H1 (cell line): ENCODE measurements around the gene TFF2. TPM values are rescaled to one million over a fixed set of nuclear protein-coding genes. Genes with fewer than 3 reads are reported as not detected.

Experiments used
- CTCF ChIA-PET: fragments of 300-600 bp; sonication (Branson Sonifier 250); formaldehyde crosslinking; loops from one replicate; lab custom pipeline; 2021; ENCODE audit not compliant: partially characterized antibody; lab: Charles Lee
- POLR2A ChIA-PET: fragments of 300-600 bp; sonication (Branson Sonifier 250); formaldehyde crosslinking; loops from one replicate; lab custom pipeline; 2021; ENCODE audit warnings: inconsistent platforms; ENCODE audit not compliant: partially characterized antibody; lab: Charles Lee
- DNase-seq, 2 experiments: peaks; one replicate each; pipeline versions ENCODE4 v3.0.0 to v3.0.0-alpha.2; 2010 to 2022; ENCODE audit warnings: low spot score in 2 of 2, low read depth in 1 of 2, mixed read lengths in 1 of 2
- FAIRE-seq: peaks from 2 replicates; lab custom pipeline; 2011; peaks lifted over from hg19 to GRCh38; lab: Jason Lieb, UNC
- H2AFZ ChIP-seq: 2 replicates; pipeline ENCODE4 v1.8.1; 2012; ENCODE audit warnings: low read length, inconsistent platforms
- H2AK5ac ChIP-seq: 2 replicates; pipeline ENCODE4 v1.6.1; 2013; ENCODE audit warnings: low read depth, low read length
- H2BK120ac ChIP-seq: replicated peaks from 2 replicates; pipeline ENCODE3; 2013; ENCODE audit warnings: low read depth, low read length, inconsistent platforms
- H2BK12ac ChIP-seq: 2 replicates; pipeline ENCODE4 v1.6.1; 2013; ENCODE audit warnings: low read depth, low read length
- H2BK15ac ChIP-seq: 2 replicates; pipeline ENCODE4 v1.6.1; 2013; ENCODE audit warnings: low read length
- H2BK20ac ChIP-seq: 2 replicates; pipeline ENCODE4 v1.6.1; 2013; ENCODE audit warnings: low read length
- H2BK5ac ChIP-seq: 2 replicates; pipeline ENCODE4 v1.6.1; 2013; ENCODE audit warnings: low read depth, low read length
- H3K14ac ChIP-seq: 2 replicates; pipeline ENCODE4 v1.6.1; 2013; ENCODE audit warnings: inconsistent platforms; ENCODE audit not compliant: insufficient read length
- H3K18ac ChIP-seq: 2 replicates; pipeline ENCODE4 v1.6.1; 2013; ENCODE audit warnings: low read length; ENCODE audit errors: extremely low read depth
- H3K23ac ChIP-seq: 2 replicates; pipeline ENCODE4 v1.6.1; 2013; ENCODE audit warnings: inconsistent platforms; ENCODE audit not compliant: insufficient read length
- H3K23me2 ChIP-seq: 2 replicates; pipeline ENCODE4 v1.6.1; 2013; ENCODE audit warnings: low read depth, low read length
- H3K27ac ChIP-seq: 2 replicates; pipeline ENCODE4 v1.6.1; 2011; ENCODE audit warnings: low read depth, low read length, inconsistent platforms
- H3K27me3 ChIP-seq, 4 experiments: replicated peaks in 1 of 4; 1 replicate in 1 of 4; 2 replicates in 3 of 4; pipeline versions ENCODE4 v1.6.1 to v1.8.1; 2011 to 2013; ENCODE audit warnings: low read length in 3 of 4, mild to moderate bottlenecking in 3 of 4, inconsistent platforms in 2 of 4, mixed read lengths in 2 of 4, moderate library complexity in 1 of 4; ENCODE audit not compliant: control insufficient read depth in 3 of 4, insufficient read depth in 3 of 4; ENCODE audit errors: extremely low read depth in 1 of 4
- H3K36me3 ChIP-seq, 4 experiments: 2 replicates each; pipeline versions ENCODE4 v1.6.1 to v1.8.1; 2011 to 2013; ENCODE audit warnings: mild to moderate bottlenecking in 4 of 4, low read length in 3 of 4, moderate library complexity in 2 of 4, control low read depth in 1 of 4, inconsistent platforms in 1 of 4; ENCODE audit not compliant: insufficient read depth in 4 of 4, control insufficient read depth in 2 of 4
- H3K4ac ChIP-seq: replicated peaks from 2 replicates; pipeline ENCODE3; 2013; ENCODE audit warnings: low read length, low read depth, mixed read lengths, inconsistent platforms; ENCODE audit not compliant: insufficient read length
- H3K4me1 ChIP-seq, 4 experiments: replicated peaks in 1 of 4; 1 replicate in 1 of 4; 2 replicates in 3 of 4; pipeline versions ENCODE4 v1.6.1 to v1.8.1; 2011 to 2013; ENCODE audit warnings: low read length in 3 of 4, inconsistent platforms in 2 of 4, mixed read lengths in 1 of 4; ENCODE audit not compliant: insufficient read depth in 4 of 4, control insufficient read depth in 3 of 4
- H3K4me2 ChIP-seq, 2 experiments: 2 replicates each; pipeline versions ENCODE4 v1.6.1 to v1.8.1; 2011 to 2013; ENCODE audit warnings: low read depth in 2 of 2, low read length in 2 of 2, control low read depth in 1 of 2, inconsistent platforms in 1 of 2, mild to moderate bottlenecking in 1 of 2; ENCODE audit not compliant: insufficient read depth in 1 of 2
- H3K4me3 ChIP-seq, 4 experiments: fragments of 200-600, 300-600 bp in 1 of 4; sonication (generic), shearing (Covaris generic), sonication (Bioruptor Twin) in 1 of 4; 2 replicates each; pipeline versions ENCODE4 v1.5.1 to v1.8.1; 2011 to 2016; ENCODE audit warnings: low read length in 4 of 4, low read depth in 3 of 4, control low read depth in 2 of 4, inconsistent platforms in 2 of 4, mild to moderate bottlenecking in 2 of 4, mixed read lengths in 1 of 4, moderate library complexity in 1 of 4; ENCODE audit not compliant: insufficient read depth in 2 of 4; ENCODE audit errors: extremely low read depth in 1 of 4
- H3K56ac ChIP-seq: replicated peaks from 2 replicates; pipeline ENCODE3; 2013; ENCODE audit warnings: low read depth, mild to moderate bottlenecking, mixed read lengths, low read length, inconsistent platforms; ENCODE audit not compliant: insufficient read length
- H3K79me1 ChIP-seq: 2 replicates; pipeline ENCODE4 v1.6.1; 2013; ENCODE audit warnings: low read depth, low read length, control low read depth
- H3K79me2 ChIP-seq, 2 experiments: 2 replicates each; pipeline versions ENCODE4 v1.6.1 to v1.8.1; 2012 to 2013; ENCODE audit warnings: low read length in 2 of 2, mild to moderate bottlenecking in 2 of 2, inconsistent platforms in 1 of 2; ENCODE audit not compliant: insufficient read depth in 2 of 2, control insufficient read depth in 1 of 2
- H3K9ac ChIP-seq, 4 experiments: replicated peaks in 1 of 4; 1 replicate in 1 of 4; 2 replicates in 3 of 4; pipeline versions ENCODE4 v1.6.1 to v1.8.1; 2011 to 2013; ENCODE audit warnings: low read depth in 3 of 4, low read length in 3 of 4, control low read depth in 2 of 4, mild to moderate bottlenecking in 2 of 4, moderate library complexity in 2 of 4, inconsistent platforms in 1 of 4; ENCODE audit errors: extremely low read depth in 1 of 4
- H3K9me3 ChIP-seq, 2 experiments: 2 replicates each; pipeline versions ENCODE4 v1.6.1 to v1.8.1; 2012 to 2013; ENCODE audit warnings: mild to moderate bottlenecking in 2 of 2, moderate library complexity in 2 of 2, control low read depth in 1 of 2, inconsistent platforms in 1 of 2, low read depth in 1 of 2, low read length in 1 of 2, mixed read lengths in 1 of 2; ENCODE audit not compliant: insufficient read depth in 2 of 2
- H4K20me1 ChIP-seq, 2 experiments: replicated peaks in 1 of 2; 2 replicates each; pipeline versions ENCODE3 to v1.8.1; 2011 to 2013; ENCODE audit warnings: inconsistent platforms in 2 of 2, low read length in 2 of 2, mild to moderate bottlenecking in 1 of 2; ENCODE audit not compliant: insufficient read depth in 2 of 2, control insufficient read depth in 1 of 2
- H4K5ac ChIP-seq: 2 replicates; pipeline ENCODE4 v1.6.1; 2013; ENCODE audit warnings: low read length, low read depth, mixed read lengths, inconsistent platforms; ENCODE audit not compliant: insufficient read length
- H4K8ac ChIP-seq: 2 replicates; pipeline ENCODE4 v1.8.0; 2013; ENCODE audit warnings: mild to moderate bottlenecking, moderate library complexity, low read length, inconsistent platforms; ENCODE audit not compliant: insufficient read depth; ENCODE audit errors: extremely low read depth
- H4K91ac ChIP-seq: replicated peaks from 2 replicates; pipeline ENCODE3; 2013; ENCODE audit warnings: low read length, mixed read lengths, inconsistent platforms; ENCODE audit not compliant: insufficient read length
- CEBPB ChIP-seq: IDR thresholded peaks from 2 replicates; pipeline ENCODE4 v1.6.1; 2012; ENCODE audit warnings: low read depth, low read length
- CHD2 ChIP-seq: IDR thresholded peaks from 2 replicates; pipeline ENCODE4 v1.6.1; 2012; ENCODE audit warnings: low read length, improper control_type of control experiment
- EP300 ChIP-seq, 2 experiments: IDR thresholded peaks; 1 replicate in 1 of 2; 2 replicates in 1 of 2; pipeline ENCODE4 v1.6.1; 2011 to 2012; ENCODE audit warnings: low read depth in 2 of 2, low read length in 2 of 2, mild to moderate bottlenecking in 2 of 2, borderline replicate concordance in 1 of 2, inconsistent platforms in 1 of 2, moderate library complexity in 1 of 2
- RAD21 ChIP-seq, 2 experiments: IDR thresholded peaks in 1 of 2; conservative IDR thresholded peaks in 1 of 2; 2 replicates each; pipeline ENCODE4 v1.6.1; 2011; ENCODE audit warnings: low read depth in 2 of 2, low read length in 2 of 2, improper control_type of control experiment in 1 of 2, inconsistent platforms in 1 of 2, mild to moderate bottlenecking in 1 of 2, moderate library complexity in 1 of 2
- WGBS, 2 experiments: shearing (Covaris generic) in 1 of 2; methylation state at CpG; one replicate each; pipeline versions ENCODE4 v1.1.6 to v1.1.7; 2013 to 2015; ENCODE audit warnings: low lambda C conversion rate in 2 of 2, mixed read lengths in 2 of 2, inconsistent platforms in 1 of 2, low coverage in 1 of 2, missing lambda C conversion rate in 1 of 2; ENCODE audit not compliant: insufficient replicate concordance in 2 of 2, insufficient coverage in 1 of 2, insufficient read length in 1 of 2; ENCODE audit errors: extremely low coverage in 1 of 2, missing lambda C conversion rate in 1 of 2; 5-methylcytosine and 5-hydroxymethylcytosine counted together
- polyA plus RNA-seq, 7 experiments: library from polyadenylated mRNA; depleted of rRNA in 3 of 7; stranded (reverse) in 5 of 7; unstranded in 2 of 7; fragments of >200 nt in 5 of 7; fragments of 200-250 nt in 2 of 7; gene quantifications; 1 replicate in 5 of 7; 2 replicates in 1 of 7; 4 replicates in 1 of 7; pipeline versions ENCODE4 v1.2.1 to v1.2.3, GENCODE V29; 2011 to 2013; ENCODE audit warnings: missing spikeins in 2 of 7, mixed read lengths in 2 of 7
- total RNA-seq: library from RNA; stranded (reverse); fragmentation: NEBNext Ultra II Directional; extraction: Animal tissue kit (Norgen Biotek cat#: 25700); gene quantifications from 2 replicates; pipeline ENCODE4 v1.2.1, GENCODE V29; 2021
- TF ChIP-seq, protein P1 (sequence below), 3 experiments: IDR thresholded peaks; 1 replicate in 2 of 3; 2 replicates in 1 of 3; pipeline versions ENCODE4 v1.5.1 to v1.6.1; 2011; ENCODE audit warnings: low read length in 3 of 3, mild to moderate bottlenecking in 3 of 3, inconsistent platforms in 2 of 3, low read depth in 1 of 3, moderate library complexity in 1 of 3; ENCODE audit not compliant: insufficient read depth in 1 of 3; ENCODE audit errors: control extremely low read depth in 1 of 3

The TFF2 gene
- total and polyA plus RNA-seq, 2 of the 8 experiments (the other 6 are each of a cell fraction or from before 2014, with no cell fraction given), result not detected

DNA sequence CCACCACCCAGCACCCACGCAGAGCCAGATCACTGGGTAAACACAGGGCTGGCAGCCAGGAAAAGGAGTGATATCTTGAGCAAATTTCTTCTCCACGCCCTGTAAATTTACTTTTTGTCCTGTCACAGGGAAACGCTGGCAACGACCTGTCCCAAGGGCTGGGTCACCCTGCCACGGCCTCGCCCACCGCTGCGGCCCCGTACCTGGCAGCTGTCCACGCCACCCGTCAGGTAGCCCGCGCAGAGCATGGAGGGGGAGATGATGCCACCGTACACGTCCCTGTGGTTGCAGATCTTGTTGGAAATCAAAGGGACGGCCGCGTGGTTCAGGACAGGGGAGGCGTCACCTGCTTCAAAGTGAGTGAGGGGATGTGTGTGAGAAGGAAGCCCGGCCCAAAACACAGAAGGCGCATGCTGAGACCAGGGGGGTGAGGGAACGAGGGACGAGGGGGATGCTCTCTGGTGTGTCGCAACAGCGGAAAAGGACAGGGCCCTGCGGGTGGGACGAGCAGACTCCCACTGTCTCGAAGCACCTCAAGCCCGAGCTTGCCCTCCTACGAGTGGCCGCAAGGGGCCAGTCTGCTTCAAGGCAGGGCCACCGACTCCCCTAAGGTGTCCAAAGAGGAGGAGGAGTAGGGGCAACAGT is 25.7 kb upstream of the TFF2 start:
- H3K23me2 ChIP-seq, result no peaks in the 10 kb centered on the region
- H3K79me2 ChIP-seq, result no peaks in the 10 kb centered on the region
- H4K8ac ChIP-seq, result no peak overlapping the region; the same call in 1 of the 2 replicates
- H3K4me1 ChIP-seq, result peaks cover 0 to 7% (median 0%) of the 10 kb centered on the region in 4 experiments; a peak in 5 of 7 replicates
- TF ChIP-seq CHD2 (no peak), EP300 (IDR thresholded peaks at IDR 0.05; ENCODE audit: borderline replicate concordance in 1 of 2, low read depth in 2 of 2, low read length in 2 of 2) (no peak), RAD21 (IDR thresholded peaks at IDR 0.05 in 1 of 2, conservative IDR thresholded peaks at IDR 0.05 in 1 of 2; ENCODE audit: low read depth in 2 of 2, low read length in 2 of 2) (peak; percentile 36 to 41), CEBPB (peak; percentile 50; the same call in 1 of the 2 replicates)
- TF ChIP-seq, protein P1, sequence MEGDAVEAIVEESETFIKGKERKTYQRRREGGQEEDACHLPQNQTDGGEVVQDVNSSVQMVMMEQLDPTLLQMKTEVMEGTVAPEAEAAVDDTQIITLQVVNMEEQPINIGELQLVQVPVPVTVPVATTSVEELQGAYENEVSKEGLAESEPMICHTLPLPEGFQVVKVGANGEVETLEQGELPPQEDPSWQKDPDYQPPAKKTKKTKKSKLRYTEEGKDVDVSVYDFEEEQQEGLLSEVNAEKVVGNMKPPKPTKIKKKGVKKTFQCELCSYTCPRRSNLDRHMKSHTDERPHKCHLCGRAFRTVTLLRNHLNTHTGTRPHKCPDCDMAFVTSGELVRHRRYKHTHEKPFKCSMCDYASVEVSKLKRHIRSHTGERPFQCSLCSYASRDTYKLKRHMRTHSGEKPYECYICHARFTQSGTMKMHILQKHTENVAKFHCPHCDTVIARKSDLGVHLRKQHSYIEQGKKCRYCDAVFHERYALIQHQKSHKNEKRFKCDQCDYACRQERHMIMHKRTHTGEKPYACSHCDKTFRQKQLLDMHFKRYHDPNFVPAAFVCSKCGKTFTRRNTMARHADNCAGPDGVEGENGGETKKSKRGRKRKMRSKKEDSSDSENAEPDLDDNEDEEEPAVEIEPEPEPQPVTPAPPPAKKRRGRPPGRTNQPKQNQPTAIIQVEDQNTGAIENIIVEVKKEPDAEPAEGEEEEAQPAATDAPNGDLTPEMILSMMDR (IDR thresholded peaks at IDR 0.05; ENCODE audit: control extremely low read depth in 1 of 3, insufficient read depth in 1 of 3, low read depth in 1 of 3, low read length in 3 of 3), result peak; percentile 30 to 42 (median 41); a peak in 3 of 4 replicates
- H3K4ac ChIP-seq, result no peak overlapping the region
- H2BK120ac ChIP-seq, result no peak overlapping the region
- H3K4me3 ChIP-seq, result no peak overlapping the region
- POLR2A ChIA-PET, result no interaction called here
- H2BK12ac ChIP-seq, result peak overlapping the region; percentile 17; the same call in 1 of the 2 replicates
- FAIRE-seq, result no peak
- H4K5ac ChIP-seq, result no peak overlapping the region
- H4K91ac ChIP-seq, result no peak overlapping the region
- no peaks in the 10 kb centered on the region; the same call in 1 of the 2 replicates for H3K79me1 ChIP-seq
- H3K56ac ChIP-seq, result no peak overlapping the region
- no peak overlapping the region for H3K9ac ChIP-seq
- no peaks in the 10 kb centered on the region for H3K36me3 ChIP-seq
- no peaks in the 10 kb centered on the region; a peak in 1 of 7 replicates for H3K27me3 ChIP-seq
- CTCF ChIA-PET, result interaction anchor here (0.9 to 3.2 kb wide), 7 partner anchors 9 to 242 kb away, joined by 3 to 11 read pairs (median 5); partner anchors contain the start of gene TFF1
- 90% methylated on average over 32 of the region's 32 CpGs; no CpG with 5 or more reads in 1 of the 2 experiments for WGBS, 2 experiments
- no peak overlapping the region for H2BK20ac ChIP-seq
- H2BK15ac ChIP-seq, result no peak overlapping the region
- H3K23ac ChIP-seq, result no peak overlapping the region
- H2BK5ac ChIP-seq, result no peak overlapping the region; the same call in 1 of the 2 replicates
- no peak overlapping the region for H3K4me2 ChIP-seq
- H4K20me1 ChIP-seq, result no peaks in the 10 kb centered on the region
- no peak overlapping the region for H2AFZ ChIP-seq
- no peaks in the 10 kb centered on the region for H3K9me3 ChIP-seq
- no peak for DNase-seq
- H2AK5ac ChIP-seq, result no peak overlapping the region
- no peak overlapping the region for H3K18ac ChIP-seq
- H3K14ac ChIP-seq, result no peak overlapping the region
- H3K27ac ChIP-seq, result no peak overlapping the region
